Effector memory CD4-positive, alpha-beta T cell (primary cell): ENCODE measurements around the gene HCN4.
"Not testable (repeated sequence)": the region's sequence is repeated elsewhere in the genome, so short reads cannot be mapped to it uniquely, and the experiment has no call there.

Source experiments
- DNase-seq, 3 donors: peaks; one replicate each; pipeline ENCODE4 v3.0.0-alpha.2; 2020
- H3K27ac ChIP-seq: 2 replicates; pipeline ENCODE4 v1.7.0; 2013; ENCODE audit warnings: mild to moderate bottlenecking, low read length, moderate library complexity; ENCODE audit not compliant: insufficient read depth, poor library complexity, severe bottlenecking
- H3K27me3 ChIP-seq: replicated peaks from 2 replicates; pipeline ENCODE4 v1.7.0; 2013; ENCODE audit warnings: mild to moderate bottlenecking, low read length; ENCODE audit not compliant: insufficient read depth, control insufficient read depth, poor library complexity, severe bottlenecking
- H3K36me3 ChIP-seq: 2 replicates; pipeline ENCODE4 v1.7.0; 2013; ENCODE audit warnings: mild to moderate bottlenecking, low read length, moderate library complexity; ENCODE audit not compliant: control insufficient read depth, insufficient read depth
- H3K4me1 ChIP-seq: 2 replicates; pipeline ENCODE4 v1.7.0; 2013; ENCODE audit warnings: low read length, mild to moderate bottlenecking; ENCODE audit not compliant: control insufficient read depth, insufficient read depth, poor library complexity, severe bottlenecking
- H3K4me3 ChIP-seq: 2 replicates; pipeline ENCODE4 v1.7.0; 2013; ENCODE audit warnings: low read length, low read depth, mild to moderate bottlenecking; ENCODE audit not compliant: insufficient read depth, poor library complexity, severe bottlenecking
- H3K9me3 ChIP-seq: 2 replicates; pipeline ENCODE4 v1.7.0; 2013; ENCODE audit warnings: mild to moderate bottlenecking, low read length, moderate library complexity; ENCODE audit not compliant: control insufficient read depth

The HCN4 gene

GRCh38 chr15:73303636-73304035 lies 65.1 kb downstream of the HCN4 start:
- H3K27me3 ChIP-seq = no peaks in the 10 kb centered on the region
- no peak overlapping the region for H3K4me3 ChIP-seq
- H3K9me3 ChIP-seq = no peaks in the 10 kb centered on the region
- H3K36me3 ChIP-seq = peaks cover 6% of the 10 kb centered on the region
- H3K4me1 ChIP-seq = no peaks in the 10 kb centered on the region
- no peak overlapping the region for H3K27ac ChIP-seq
- DNase-seq = no peak

- not testable (repeated sequence) for H3K4me1 ChIP-seq, H3K27ac ChIP-seq, DNase-seq, H3K4me3 ChIP-seq, H3K27me3 ChIP-seq, H3K9me3 ChIP-seq, H3K36me3 ChIP-seq
These were observed 68.5 kb downstream of the HCN4 start for GRCh38 chr15:73300286-73300685.

GRCh38 chr15:73298522-73299245 lies 70.1 kb downstream of the HCN4 start:
- Histone ChIP-seq H3K4me1 (no peaks in the 10 kb centered on the region), H3K27ac (no peak overlapping the region), H3K4me3 (no peak overlapping the region), H3K27me3 (no peaks in the 10 kb centered on the region), H3K36me3 (peaks cover 6% of the 10 kb centered on the region), H3K9me3 (no peaks in the 10 kb centered on the region)
- DNase-seq = no peak

GRCh38 chr15:73296609-73297353 lies 72.0 kb downstream of the HCN4 start:
- DNase-seq = no peak
- H3K9me3 ChIP-seq = no peaks in the 10 kb centered on the region
- no peak overlapping the region for H3K4me3 ChIP-seq
- H3K4me1 ChIP-seq = no peaks in the 10 kb centered on the region
- peaks cover 6% of the 10 kb centered on the region for H3K36me3 ChIP-seq
- H3K27me3 ChIP-seq = no peaks in the 10 kb centered on the region
- H3K27ac ChIP-seq = no peak overlapping the region

- H3K27me3 ChIP-seq = no peaks in the 10 kb centered on the region
- no peak overlapping the region for H3K27ac ChIP-seq
- H3K4me1 ChIP-seq = no peaks in the 10 kb centered on the region
- DNase-seq = no peak
- no peaks in the 10 kb centered on the region for H3K9me3 ChIP-seq
- H3K4me3 ChIP-seq = no peak overlapping the region
- peaks cover under 1% of the 10 kb centered on the region for H3K36me3 ChIP-seq
These were observed 73.0 kb downstream of the HCN4 start for GRCh38 chr15:73295630-73296286.

GRCh38 chr15:73293773-73294172 lies 75.0 kb downstream of the HCN4 start:
- Histone ChIP-seq H3K27me3 (no peaks in the 10 kb centered on the region), H3K4me1 (no peaks in the 10 kb centered on the region), H3K4me3 (no peak overlapping the region), H3K27ac (no peak overlapping the region), H3K36me3 (peaks cover 8% of the 10 kb centered on the region), H3K9me3 (no peaks in the 10 kb centered on the region)
- DNase-seq = no peak

GRCh38 chr15:73291441-73291840 lies 77.3 kb downstream of the HCN4 start:
- Histone ChIP-seq H3K27me3 (no peaks in the 10 kb centered on the region), H3K27ac (no peak overlapping the region), H3K9me3 (no peaks in the 10 kb centered on the region), H3K4me3 (no peak overlapping the region), H3K4me1 (no peaks in the 10 kb centered on the region), H3K36me3 (peaks cover 8% of the 10 kb centered on the region)
- no peak for DNase-seq

GRCh38 chr15:73287019-73287418 lies 81.7 kb downstream of the HCN4 start:
- H3K27me3 ChIP-seq = no peaks in the 10 kb centered on the region
- H3K9me3 ChIP-seq = no peaks in the 10 kb centered on the region
- H3K36me3 ChIP-seq = peaks cover 8% of the 10 kb centered on the region
- DNase-seq = no peak
- H3K4me1 ChIP-seq = no peaks in the 10 kb centered on the region
- H3K4me3 ChIP-seq = no peak overlapping the region
- no peak overlapping the region for H3K27ac ChIP-seq

GRCh38 chr15:73286311-73286710 lies 82.4 kb downstream of the HCN4 start:
- no peak for DNase-seq
- Histone ChIP-seq H3K4me1 (no peaks in the 10 kb centered on the region), H3K27ac (no peak overlapping the region), H3K36me3 (peaks cover 8% of the 10 kb centered on the region), H3K9me3 (no peaks in the 10 kb centered on the region), H3K4me3 (no peak overlapping the region), H3K27me3 (no peaks in the 10 kb centered on the region)
